ENCODE measurements around the gene KRTAP12-3. TPM values are rescaled to one million over a fixed set of nuclear protein-coding genes. Genes with fewer than 3 reads are reported as not detected.
"Not testable (repeated sequence)": the region's sequence is repeated elsewhere in the genome, so short reads cannot be mapped to it uniquely, and the experiment has no call there.

Gene KRTAP12-3
- total RNA-seq, 1 donor = not detected

- TF ChIP-seq CTCF (IDR thresholded peaks at IDR 0.05; ENCODE audit: insufficient read depth, low read depth, low read length) = no peak
- H3K4me3 ChIP-seq (ENCODE audit: low read depth, low read length) = no peak overlapping the region
- no peak for DNase-seq (ENCODE audit: low read depth)
Measured at GRCh38 chr21:44653656-44654575, 3.8 kb upstream of the KRTAP12-3 start.

- TF ChIP-seq CTCF (IDR thresholded peaks at IDR 0.05; ENCODE audit: insufficient read depth, low read depth, low read length) = no peak
- DNase-seq (ENCODE audit: low read depth) = no peak
- no peak within 1 kb of the TSS for H3K4me3 ChIP-seq (ENCODE audit: low read depth, low read length)
Measured at GRCh38 chr21:44654576-44655175, 3.1 kb upstream of the KRTAP12-3 start, which contains the start of gene KRTAP12-4. KRTAP12-4 (minus strand) TSS chr21:44654659; CDS start chr21:44654614, 45 bp downstream.

GRCh38 chr21:44656868-44657267 lies 864 bp upstream of the KRTAP12-3 start:
- no peak for DNase-seq (ENCODE audit: low read depth)
- TF ChIP-seq CTCF (IDR thresholded peaks at IDR 0.05; ENCODE audit: insufficient read depth, low read depth, low read length) = no peak
- H3K4me3 ChIP-seq (ENCODE audit: low read depth, low read length) = no peak overlapping the region

GRCh38 chr21:44658541-44658910 lies 794 bp downstream of the KRTAP12-3 start:
- DNase-seq (ENCODE audit: low read depth) = no peak
- TF ChIP-seq CTCF (IDR thresholded peaks at IDR 0.05; ENCODE audit: insufficient read depth, low read depth, low read length) = no peak

GRCh38 chr21:44658913-44659595 lies 1.3 kb downstream of the KRTAP12-3 start:
- no peak for DNase-seq (ENCODE audit: low read depth)
- H3K4me3 ChIP-seq (ENCODE audit: low read depth, low read length) = no peak overlapping the region
- no peak for TF ChIP-seq CTCF (IDR thresholded peaks at IDR 0.05; ENCODE audit: insufficient read depth, low read depth, low read length)

More at GRCh38 chr21:44658541-44658910, 794 bp downstream of the KRTAP12-3 start:
- H3K4me3 ChIP-seq (ENCODE audit: low read depth, low read length) = no peak overlapping the region

GRCh38 chr21:44661567-44661966 lies 3.8 kb downstream of the KRTAP12-3 start:
- H3K4me3 ChIP-seq (ENCODE audit: low read depth, low read length); DNase-seq (ENCODE audit: low read depth): not testable (repeated sequence)

GRCh38 chr21:44664691-44665090 lies 7.0 kb downstream of the KRTAP12-3 start:
- no peak for DNase-seq (ENCODE audit: low read depth)
- no peak for TF ChIP-seq CTCF (IDR thresholded peaks at IDR 0.05; ENCODE audit: insufficient read depth, low read depth, low read length)
- H3K4me3 ChIP-seq (ENCODE audit: low read depth, low read length) = no peak overlapping the region

Data from fibroblast of villous mesenchyme (primary cell).